GM12878 (cell line): ENCODE results near the gene SP3. TPM values are rescaled to one million over a fixed set of nuclear protein-coding genes. Genes with fewer than 3 reads are reported as not detected.

Experiments
- ATAC-seq: fragments of 200-7000 bp; cut with Tn5 transposase; 3 replicates; pipeline ENCODE4 v1.9.1; 2020; ENCODE audit warnings: mild to moderate bottlenecking, moderate library complexity
- BruUV-seq: library from RNA; stranded (reverse); fragments of 400-500 nt; replicated peaks from 2 replicates; lab custom pipeline; 2021; lab: Mats Ljungman, UMichigan
- CTCF ChIA-PET: fragments of 300-600 bp; sonication (Branson Sonifier 250); formaldehyde crosslinking; extraction: SDS; loops from one replicate; lab custom pipeline; 2021; ENCODE audit warnings: inconsistent platforms; lab: Yijun Ruan, JAX
- POLR2A ChIA-PET: fragments of 350-600 bp; formaldehyde crosslinking; extraction: SDS; loops from one replicate; lab custom pipeline; 2021; ENCODE audit warnings: inconsistent platforms; lab: Charles Lee
- RAD21 ChIA-PET: fragments of 300-600 bp; sonication (Branson Sonifier 250); formaldehyde crosslinking; loops from one replicate; lab custom pipeline; 2023; ENCODE audit warnings: antibody characterized with exemption; ENCODE audit not compliant: unreplicated experiment; lab: Charles Lee
- SMC1A ChIA-PET: fragments of 300-600 bp; sonication (Branson Sonifier 250); formaldehyde crosslinking; loops from one replicate; lab custom pipeline; 2023; ENCODE audit not compliant: unreplicated experiment, uncharacterized antibody; lab: Charles Lee
- DNase-seq: peaks from one replicate; pipeline ENCODE4 v3.0.0-alpha.2; 2011; ENCODE audit warnings: low read depth, low spot score
- FAIRE-seq: peaks from 3 replicates; lab custom pipeline; 2011; peaks lifted over from hg19 to GRCh38; lab: Jason Lieb, UNC
- H2AFZ ChIP-seq: 2 replicates; pipeline ENCODE4 v1.6.0; 2011; ENCODE audit warnings: low read depth, low read length, control low read depth; ENCODE audit not compliant: control insufficient read depth
- H3K27ac ChIP-seq: 2 replicates; pipeline ENCODE4 v1.5.1; 2011; ENCODE audit warnings: control low read depth; ENCODE audit not compliant: control insufficient read depth, insufficient read depth
- H3K27me3 ChIP-seq, 2 experiments: replicated peaks in 1 of 2; 2 replicates each; pipeline versions ENCODE4 v1.6.0 to v1.6.1; 2011; ENCODE audit warnings: low read length in 1 of 2; ENCODE audit not compliant: control insufficient read depth in 2 of 2, insufficient read depth in 2 of 2
- H3K36me3 ChIP-seq, 2 experiments: 2 replicates each; pipeline ENCODE4 v1.5.1; 2011; ENCODE audit warnings: low read length in 1 of 2; ENCODE audit not compliant: control insufficient read depth in 2 of 2, insufficient read depth in 2 of 2
- H3K4me1 ChIP-seq: 2 replicates; pipeline ENCODE4 v1.6.1; 2011; ENCODE audit warnings: mild to moderate bottlenecking, low read length, moderate library complexity, mixed read lengths; ENCODE audit not compliant: control insufficient read depth, insufficient read depth
- H3K4me2 ChIP-seq: 2 replicates; pipeline ENCODE4 v1.6.0; 2011; ENCODE audit warnings: control low read depth; ENCODE audit not compliant: control insufficient read depth, insufficient read depth
- H3K4me3 ChIP-seq: fragments of 200-600 bp; sonication (generic); 2 replicates; pipeline ENCODE4 v1.5.1; 2016
- H3K79me2 ChIP-seq: 2 replicates; pipeline ENCODE4 v1.6.0; 2011; ENCODE audit warnings: low read length; ENCODE audit not compliant: control insufficient read depth, insufficient read depth
- H3K9ac ChIP-seq: 2 replicates; pipeline ENCODE4 v1.8.0; 2011; ENCODE audit warnings: low read length, control low read depth, mixed read lengths; ENCODE audit not compliant: control insufficient read depth, insufficient read depth
- H3K9me3 ChIP-seq: replicated peaks from 3 replicates; pipeline ENCODE4 v1.5.1; 2011; ENCODE audit warnings: mild to moderate bottlenecking, low read length; ENCODE audit not compliant: control insufficient read depth, insufficient read depth
- H4K20me1 ChIP-seq: 2 replicates; pipeline ENCODE4 v1.6.0; 2011; ENCODE audit not compliant: control insufficient read depth, insufficient read depth
- ATF7 ChIP-seq: fragments of 450-650 bp; IDR thresholded peaks from 2 replicates; pipeline ENCODE4 v1.6.1; 2016; ENCODE audit warnings: low read depth, mild to moderate bottlenecking
- BHLHE40 ChIP-seq, 2 experiments: fragments of 450-650 bp in 1 of 2; IDR thresholded peaks; 2 replicates each; pipeline ENCODE4 v1.6.1; 2011 to 2017; ENCODE audit warnings: low read depth in 2 of 2, borderline replicate concordance in 1 of 2, improper control_type of control experiment in 1 of 2, low read length in 1 of 2, mild to moderate bottlenecking in 1 of 2
- CEBPB ChIP-seq, 2 experiments: fragments of 150-350 bp in 1 of 2; IDR thresholded peaks; 2 replicates each; pipeline ENCODE4 v1.6.1; 2012 to 2014; ENCODE audit warnings: low read depth in 2 of 2, low read length in 2 of 2, borderline replicate concordance in 1 of 2, inconsistent platforms in 1 of 2
- CHD2 ChIP-seq: IDR thresholded peaks from 2 replicates; pipeline ENCODE4 v1.6.1; 2011; ENCODE audit warnings: low read depth, low read length, improper control_type of control experiment, borderline replicate concordance
- ESRRA ChIP-seq: IDR thresholded peaks from 2 replicates; pipeline ENCODE4 v1.6.1; 2012; ENCODE audit warnings: mild to moderate bottlenecking, low read length, improper control_type of control experiment
- HDAC2 ChIP-seq: fragments of 200-600 bp; sonication (generic); IDR thresholded peaks from 2 replicates; pipeline ENCODE4 v1.6.1; 2017
- MEF2B ChIP-seq: fragments of 450-650 bp; IDR thresholded peaks from 2 replicates; pipeline ENCODE4 v1.6.1; 2018; ENCODE audit warnings: mild to moderate bottlenecking, moderate library complexity; ENCODE audit not compliant: partially characterized antibody, poor library complexity, severe bottlenecking
- NFIC ChIP-seq: IDR thresholded peaks from 2 replicates; pipeline ENCODE4 v1.6.1; 2012; ENCODE audit warnings: low read depth, mild to moderate bottlenecking, inconsistent platforms, low read length, moderate library complexity
- NRF1 ChIP-seq: conservative IDR thresholded peaks from 2 replicates; pipeline ENCODE4 v1.6.1; 2011; ENCODE audit warnings: mild to moderate bottlenecking, low read depth, low read length, improper control_type of control experiment
- USF1 ChIP-seq: IDR thresholded peaks from 2 replicates; pipeline ENCODE4 v1.6.1; 2011; ENCODE audit warnings: borderline replicate concordance, low read depth, mild to moderate bottlenecking, moderate library complexity, mixed read lengths, low read length; ENCODE audit not compliant: insufficient read depth; ENCODE audit errors: extremely low read length
- ZBTB11 ChIP-seq: fragments of 450-650 bp; formaldehyde crosslinking; IDR thresholded peaks from 2 replicates; pipeline ENCODE4 v1.5.0; 2022; ENCODE audit warnings: mild to moderate bottlenecking, missing genetic modification characterization
- ZNF24 ChIP-seq: fragments of 450-650 bp; IDR thresholded peaks from 2 replicates; pipeline ENCODE4 v1.6.1; 2017; ENCODE audit warnings: antibody characterized with exemption, mild to moderate bottlenecking
- WGBS: methylation state at CpG from one replicate; pipeline ENCODE4 v1.1.6; 2016; ENCODE audit warnings: low lambda C conversion rate; ENCODE audit not compliant: insufficient replicate concordance, insufficient coverage; ENCODE audit errors: missing lambda C conversion rate; 5-methylcytosine and 5-hydroxymethylcytosine counted together
- in situ Hi-C: fragments of 300-500 bp; cut with MboI; formaldehyde crosslinking; loops from 9 replicates; pipeline ENCODE4 v1.14.3; 2018; ENCODE audit warnings: mixed read lengths
- intact Hi-C: fragments of 100-400 bp; cut with micrococcal nuclease; formaldehyde crosslinking; loops from one replicate; pipeline ENCODE4 v1.14.2; 2022; ENCODE audit not compliant: unreplicated experiment
- polyA plus RNA-seq, 11 experiments: library from polyadenylated mRNA; depleted of rRNA in 4 of 11; unstranded in 6 of 11; stranded (reverse) in 5 of 11; fragments of >200 nt; fragmentation: Nextera tagmentation in 4 of 11; fragmentation: Illumina TruSeq in 1 of 11; extraction: Ambion mirVana in 4 of 11; extraction: Trizol in 1 of 11; gene quantifications; 1 replicate in 1 of 11; 2 replicates in 10 of 11; pipeline versions ENCODE4 v1.2.1 to v1.2.3, GENCODE V29; 2011 to 2016; ENCODE audit warnings: inconsistent platforms in 2 of 11, missing spikeins in 2 of 11, low read depth in 1 of 11
- total RNA-seq, 4 experiments: library from RNA; depleted of rRNA in 3 of 4; stranded (reverse); fragments of >200 nt in 3 of 4; fragmentation: Illumina TruSeq in 1 of 4; extraction: Trizol in 1 of 4; gene quantifications; 2 replicates each; pipeline versions ENCODE4 v1.2.1 to v1.2.3, GENCODE V29; 2013 to 2021
- TF ChIP-seq, protein P1 (sequence below): IDR thresholded peaks from 2 replicates; pipeline ENCODE4 v1.6.1; 2012; ENCODE audit warnings: improper control_type of control experiment, low read depth, low read length; ENCODE audit not compliant: insufficient replicate concordance
- TF ChIP-seq, protein P2 (sequence below): IDR thresholded peaks from 2 replicates; pipeline ENCODE4 v1.6.1; 2012; ENCODE audit warnings: low read depth, low read length, improper control_type of control experiment

The SP3 gene
- total and polyA plus RNA-seq, 10 of the 15 experiments (the other 5 are each of a cell fraction or from before 2014, with no cell fraction given) = 9.9 to 87.6 (median 52.4) TPM

GRCh38 chr2:173997269-173997668, 32.1 kb upstream of the SP3 start:
- H3K4me2 ChIP-seq = no peak overlapping the region
- TF ChIP-seq ZNF24 = no peak
- TF ChIP-seq, protein P1, sequence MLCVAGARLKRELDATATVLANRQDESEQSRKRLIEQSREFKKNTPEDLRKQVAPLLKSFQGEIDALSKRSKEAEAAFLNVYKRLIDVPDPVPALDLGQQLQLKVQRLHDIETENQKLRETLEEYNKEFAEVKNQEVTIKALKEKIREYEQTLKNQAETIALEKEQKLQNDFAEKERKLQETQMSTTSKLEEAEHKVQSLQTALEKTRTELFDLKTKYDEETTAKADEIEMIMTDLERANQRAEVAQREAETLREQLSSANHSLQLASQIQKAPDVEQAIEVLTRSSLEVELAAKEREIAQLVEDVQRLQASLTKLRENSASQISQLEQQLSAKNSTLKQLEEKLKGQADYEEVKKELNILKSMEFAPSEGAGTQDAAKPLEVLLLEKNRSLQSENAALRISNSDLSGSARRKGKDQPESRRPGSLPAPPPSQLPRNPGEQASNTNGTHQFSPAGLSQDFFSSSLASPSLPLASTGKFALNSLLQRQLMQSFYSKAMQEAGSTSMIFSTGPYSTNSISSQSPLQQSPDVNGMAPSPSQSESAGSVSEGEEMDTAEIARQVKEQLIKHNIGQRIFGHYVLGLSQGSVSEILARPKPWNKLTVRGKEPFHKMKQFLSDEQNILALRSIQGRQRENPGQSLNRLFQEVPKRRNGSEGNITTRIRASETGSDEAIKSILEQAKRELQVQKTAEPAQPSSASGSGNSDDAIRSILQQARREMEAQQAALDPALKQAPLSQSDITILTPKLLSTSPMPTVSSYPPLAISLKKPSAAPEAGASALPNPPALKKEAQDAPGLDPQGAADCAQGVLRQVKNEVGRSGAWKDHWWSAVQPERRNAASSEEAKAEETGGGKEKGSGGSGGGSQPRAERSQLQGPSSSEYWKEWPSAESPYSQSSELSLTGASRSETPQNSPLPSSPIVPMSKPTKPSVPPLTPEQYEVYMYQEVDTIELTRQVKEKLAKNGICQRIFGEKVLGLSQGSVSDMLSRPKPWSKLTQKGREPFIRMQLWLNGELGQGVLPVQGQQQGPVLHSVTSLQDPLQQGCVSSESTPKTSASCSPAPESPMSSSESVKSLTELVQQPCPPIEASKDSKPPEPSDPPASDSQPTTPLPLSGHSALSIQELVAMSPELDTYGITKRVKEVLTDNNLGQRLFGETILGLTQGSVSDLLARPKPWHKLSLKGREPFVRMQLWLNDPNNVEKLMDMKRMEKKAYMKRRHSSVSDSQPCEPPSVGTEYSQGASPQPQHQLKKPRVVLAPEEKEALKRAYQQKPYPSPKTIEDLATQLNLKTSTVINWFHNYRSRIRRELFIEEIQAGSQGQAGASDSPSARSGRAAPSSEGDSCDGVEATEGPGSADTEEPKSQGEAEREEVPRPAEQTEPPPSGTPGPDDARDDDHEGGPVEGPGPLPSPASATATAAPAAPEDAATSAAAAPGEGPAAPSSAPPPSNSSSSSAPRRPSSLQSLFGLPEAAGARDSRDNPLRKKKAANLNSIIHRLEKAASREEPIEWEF = no peak
- no peak for TF ChIP-seq NRF1
- TF ChIP-seq CEBPB (IDR thresholded peaks at IDR 0.05; ENCODE audit: borderline replicate concordance in 1 of 2, low read depth in 2 of 2, low read length in 2 of 2) = no peak
- no peak for TF ChIP-seq NFIC
- no peak for TF ChIP-seq ZBTB11 (CRISPR knock-in tag)
- peak; percentile 58 for TF ChIP-seq USF1
- no peak for TF ChIP-seq HDAC2
- no peak for TF ChIP-seq ESRRA
- TF ChIP-seq BHLHE40 (IDR thresholded peaks at IDR 0.05; ENCODE audit: borderline replicate concordance in 1 of 2, low read depth in 2 of 2, low read length in 1 of 2) = peak; percentile 93 to 94
- TF ChIP-seq ATF7 = no peak
- TF ChIP-seq MEF2B = peak; percentile 49
- no peak for TF ChIP-seq CHD2
- TF ChIP-seq, protein P2, sequence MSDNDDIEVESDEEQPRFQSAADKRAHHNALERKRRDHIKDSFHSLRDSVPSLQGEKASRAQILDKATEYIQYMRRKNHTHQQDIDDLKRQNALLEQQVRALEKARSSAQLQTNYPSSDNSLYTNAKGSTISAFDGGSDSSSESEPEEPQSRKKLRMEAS = peak; percentile 83; the same call in 1 of the 2 replicates

More at GRCh38 chr2:173997269-173997668, 32.1 kb upstream of the SP3 start:
- H4K20me1 ChIP-seq = no peaks in the 10 kb centered on the region
- no peak overlapping the region for H3K4me3 ChIP-seq
- ChIA-PET SMC1A (interaction anchor here (1.2 kb wide), 2 partner anchors 14 to 122 kb away, joined by 3 read pairs; no protein-coding TSS in a partner anchor), CTCF (no interaction called here), POLR2A (no interaction called here), RAD21 (no interaction called here)
- peak; percentile 52 for FAIRE-seq
- DNase-seq = peak; percentile 63
- H3K36me3 ChIP-seq = no peaks in the 10 kb centered on the region
- H3K9me3 ChIP-seq = no peaks in the 10 kb centered on the region
- ATAC-seq = peak; percentile 95
- H3K4me1 ChIP-seq = peaks cover 11% of the 10 kb centered on the region
- H3K9ac ChIP-seq = no peak overlapping the region
- intact Hi-C loops = no loop called here
- 13% methylated on average over 7 of the region's 7 CpGs for WGBS
- H3K27ac ChIP-seq = no peak overlapping the region
- 0 out of 2 replicates have a peak overlapping the region, but pooled peaks have one; percentile 9 for H2AFZ ChIP-seq
- no peaks in the 10 kb centered on the region for H3K27me3 ChIP-seq
- no TSS peak for BruUV-seq
- in situ Hi-C loops = no loop called here
- no peaks in the 10 kb centered on the region for H3K79me2 ChIP-seq
